ENCODE measurements around the gene OR2H2. TPM values are rescaled to one million over a fixed set of nuclear protein-coding genes. Genes with fewer than 3 reads are reported as not detected.

The OR2H2 gene
- total RNA-seq, 1 donor from 2014 or later = not detected

DNA sequence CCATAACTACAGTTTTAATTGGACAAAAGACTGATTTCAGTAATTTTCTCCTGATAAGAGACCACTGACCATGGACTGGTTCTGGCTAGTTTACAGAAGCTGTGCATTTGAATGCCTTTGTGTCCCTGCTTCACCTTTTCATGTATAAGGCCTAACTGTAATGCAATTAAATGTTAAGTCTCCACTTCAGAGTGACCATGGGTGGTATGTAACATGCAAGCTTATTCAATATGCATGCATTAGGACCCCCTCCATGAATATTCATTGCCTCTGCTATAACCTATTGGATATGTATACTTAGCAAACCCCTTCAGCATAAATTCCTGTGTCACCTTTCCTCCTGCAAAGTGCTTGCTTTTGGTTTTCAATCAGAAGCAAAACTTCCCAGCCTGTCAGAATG lies 27.6 kb upstream of the OR2H2 start:
- Histone ChIP-seq H3K9me3 (ENCODE audit: insufficient read depth, low read depth, low read length) (no peaks in the 10 kb centered on the region), H3K27ac (ENCODE audit: low read depth, low read length) (no peak overlapping the region), H3K4me1 (ENCODE audit: insufficient read depth, low read length) (no peaks in the 10 kb centered on the region), H3K27me3 (ENCODE audit: insufficient read depth, low read length) (peaks cover 18% of the 10 kb centered on the region), H2AFZ (ENCODE audit: low read depth, low read length) (no peak overlapping the region), H3K4me2 (ENCODE audit: low read length) (no peak overlapping the region), H3K4me3 (ENCODE audit: insufficient read depth, low read depth, low read length) (no peak overlapping the region), H3K36me3 (ENCODE audit: insufficient read depth, low read length) (no peaks in the 10 kb centered on the region), H3K79me2 (ENCODE audit: insufficient read depth, low read length) (no peaks in the 10 kb centered on the region), H4K20me1 (ENCODE audit: insufficient read depth, low read length) (no peaks in the 10 kb centered on the region), H3K9ac (ENCODE audit: low read length) (no peak overlapping the region)
- peaks cover 11% of the 10 kb centered on the region for H3K9me3 Mint-ChIP-seq (ENCODE audit: unreplicated experiment)
- DNase-seq (ENCODE audit: low read depth) = no peak
- FAIRE-seq = no peak
- peaks cover 7% of the 10 kb centered on the region for H3K36me3 Mint-ChIP-seq (ENCODE audit: low read depth, unreplicated experiment)
- peaks cover 43% of the 10 kb centered on the region for H3K27me3 Mint-ChIP-seq (ENCODE audit: low read depth, unreplicated experiment)
- peaks cover 18% of the 10 kb centered on the region for H3K4me1 Mint-ChIP-seq (ENCODE audit: low read depth, unreplicated experiment)
- no peak overlapping the region for H3K27ac Mint-ChIP-seq (ENCODE audit: unreplicated experiment)
- H3K4me3 Mint-ChIP-seq (ENCODE audit: unreplicated experiment) = no peak overlapping the region
- TF ChIP-seq EZH2 (IDR thresholded peaks at IDR 0.05; ENCODE audit: insufficient read depth, low read length) (no peak), CTCF (IDR thresholded peaks at IDR 0.05; ENCODE audit: insufficient read depth, low read depth, low read length) (no peak)

DNA sequence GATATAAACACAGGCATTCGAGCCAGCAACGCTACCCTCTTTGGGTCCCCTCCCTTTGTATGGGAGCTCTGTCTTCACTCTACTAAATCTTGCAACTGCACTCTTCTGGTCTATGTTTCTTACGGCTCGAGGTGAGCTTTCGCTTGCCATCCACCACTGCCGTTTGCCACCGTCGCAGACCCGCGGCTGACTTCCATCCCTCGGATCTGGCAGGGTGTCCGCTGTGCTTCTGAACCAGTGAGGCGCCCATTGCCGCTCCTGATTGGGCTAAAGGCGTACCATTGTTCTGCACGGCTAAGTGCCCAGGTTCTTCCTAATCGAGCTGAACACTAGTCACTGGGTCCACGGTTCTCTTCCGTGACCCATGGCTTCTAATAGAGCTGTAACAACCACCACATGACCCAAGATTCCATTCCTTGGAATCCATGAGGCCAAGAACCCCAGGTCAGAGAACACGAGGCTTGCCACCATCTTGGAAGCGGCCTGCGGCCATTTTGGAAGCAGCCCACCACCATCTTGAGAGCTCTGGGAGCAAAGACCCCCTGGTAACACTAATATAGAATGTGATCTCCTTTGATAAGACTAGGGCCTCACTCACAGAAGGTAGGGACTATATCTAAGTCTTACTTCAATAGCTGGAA lies 26.4 kb upstream of the OR2H2 start:
- no peak overlapping the region for H3K9ac ChIP-seq (ENCODE audit: low read length)
- H3K9me3 Mint-ChIP-seq (ENCODE audit: unreplicated experiment) = peaks cover 16% of the 10 kb centered on the region
- H3K4me1 ChIP-seq (ENCODE audit: insufficient read depth, low read length) = no peaks in the 10 kb centered on the region
- DNase-seq (ENCODE audit: low read depth) (no peak), FAIRE-seq (no peak)
- no peaks in the 10 kb centered on the region for H3K9me3 ChIP-seq (ENCODE audit: insufficient read depth, low read depth, low read length)
- peak overlapping the region; percentile 73 for H3K4me3 Mint-ChIP-seq (ENCODE audit: unreplicated experiment)
- H3K27ac ChIP-seq (ENCODE audit: low read depth, low read length) = no peak overlapping the region
- no peak overlapping the region for H3K4me2 ChIP-seq (ENCODE audit: low read length)
- H3K4me1 Mint-ChIP-seq (ENCODE audit: low read depth, unreplicated experiment) = peaks cover 18% of the 10 kb centered on the region
- peaks cover 7% of the 10 kb centered on the region for H3K36me3 Mint-ChIP-seq (ENCODE audit: low read depth, unreplicated experiment)
- no peaks in the 10 kb centered on the region for H3K36me3 ChIP-seq (ENCODE audit: insufficient read depth, low read length)
- no peak overlapping the region for H3K4me3 ChIP-seq (ENCODE audit: insufficient read depth, low read depth, low read length)
- H2AFZ ChIP-seq (ENCODE audit: low read depth, low read length) = no peak overlapping the region
- no peaks in the 10 kb centered on the region for H4K20me1 ChIP-seq (ENCODE audit: insufficient read depth, low read length)
- TF ChIP-seq CTCF (IDR thresholded peaks at IDR 0.05; ENCODE audit: insufficient read depth, low read depth, low read length) (no peak), EZH2 (IDR thresholded peaks at IDR 0.05; ENCODE audit: insufficient read depth, low read length) (no peak)
- peaks cover 31% of the 10 kb centered on the region for H3K27me3 Mint-ChIP-seq (ENCODE audit: low read depth, unreplicated experiment)
- H3K79me2 ChIP-seq (ENCODE audit: insufficient read depth, low read length) = no peaks in the 10 kb centered on the region
- H3K27ac Mint-ChIP-seq (ENCODE audit: unreplicated experiment) = no peak overlapping the region
- peaks cover 12% of the 10 kb centered on the region for H3K27me3 ChIP-seq (ENCODE audit: insufficient read depth, low read length)

DNA sequence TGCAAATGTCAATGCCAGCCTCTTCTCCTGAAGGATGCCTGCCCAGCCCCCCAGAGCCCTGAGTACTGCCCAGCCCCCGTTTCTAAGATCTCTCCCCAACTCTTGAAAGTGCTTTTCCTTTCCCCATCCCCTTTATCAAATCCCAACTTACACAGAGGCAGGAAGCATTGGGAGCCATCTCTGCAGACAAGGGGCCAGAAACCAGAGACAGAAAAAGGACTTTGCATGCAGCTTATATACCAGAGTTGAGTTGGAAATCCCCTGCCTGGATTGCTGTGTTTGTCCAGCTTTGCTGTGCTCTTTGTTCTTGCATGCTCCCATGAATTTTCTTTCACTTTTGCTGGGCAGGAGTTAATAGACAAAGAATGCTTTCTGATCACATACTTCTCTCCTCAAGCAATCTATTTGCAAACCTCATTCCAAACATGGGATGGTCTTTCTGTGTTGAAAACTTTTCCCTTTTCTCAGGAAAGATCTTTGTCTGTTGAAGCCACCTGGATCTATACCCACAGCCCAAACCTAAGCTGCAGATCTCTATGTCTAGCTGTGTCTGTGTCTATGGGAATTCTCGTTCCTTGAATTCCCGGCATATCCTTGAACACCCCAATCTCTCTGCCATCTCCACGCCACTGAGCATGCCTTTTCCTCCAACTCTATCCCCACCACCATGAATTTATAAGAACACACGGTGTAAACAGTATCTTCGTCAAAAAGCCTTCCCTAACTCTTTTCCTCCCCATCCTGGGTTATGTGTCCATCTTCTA lies 25.2 kb upstream of the OR2H2 start, which contains the start of gene UBD:
Gene UBD, minus strand, starts transcription at position 209 of the 764 bp plus-strand sequence. Its CDS starts 31 bp downstream, at position 178.
- H3K79me2 ChIP-seq (ENCODE audit: insufficient read depth, low read length) = no peaks in the 10 kb centered on the region
- Mint-ChIP-seq H3K4me3 (ENCODE audit: unreplicated experiment) (peak within 1 kb of the TSS; percentile 73), H3K4me1 (ENCODE audit: low read depth, unreplicated experiment) (peaks cover 17% of the 10 kb centered on the region), H3K27ac (ENCODE audit: unreplicated experiment) (peak within 1 kb of the TSS; percentile 77), H3K9me3 (ENCODE audit: unreplicated experiment) (peaks cover 10% of the 10 kb centered on the region), H3K27me3 (ENCODE audit: low read depth, unreplicated experiment) (peaks cover 20% of the 10 kb centered on the region), H3K36me3 (ENCODE audit: low read depth, unreplicated experiment) (peaks cover 7% of the 10 kb centered on the region)
- H3K4me1 ChIP-seq (ENCODE audit: insufficient read depth, low read length) = no peaks in the 10 kb centered on the region
- H3K27ac ChIP-seq (ENCODE audit: low read depth, low read length) = no peak within 1 kb of the TSS
- H3K9ac ChIP-seq (ENCODE audit: low read length) = no peak within 1 kb of the TSS
- TF ChIP-seq EZH2 (IDR thresholded peaks at IDR 0.05; ENCODE audit: insufficient read depth, low read length) = no peak
- TF ChIP-seq CTCF (IDR thresholded peaks at IDR 0.05; ENCODE audit: insufficient read depth, low read depth, low read length) = no peak
- no peak within 1 kb of the TSS for H3K4me3 ChIP-seq (ENCODE audit: insufficient read depth, low read depth, low read length)
- H3K9me3 ChIP-seq (ENCODE audit: insufficient read depth, low read depth, low read length) = no peaks in the 10 kb centered on the region
- no peak within 1 kb of the TSS for H2AFZ ChIP-seq (ENCODE audit: low read depth, low read length)
- no peak within 1 kb of the TSS for H3K4me2 ChIP-seq (ENCODE audit: low read length)
- no peaks in the 10 kb centered on the region for H4K20me1 ChIP-seq (ENCODE audit: insufficient read depth, low read length)
- H3K27me3 ChIP-seq (ENCODE audit: insufficient read depth, low read length) = peaks cover 2% of the 10 kb centered on the region
- no peaks in the 10 kb centered on the region for H3K36me3 ChIP-seq (ENCODE audit: insufficient read depth, low read length)
- DNase-seq (ENCODE audit: low read depth) = no peak
- FAIRE-seq = no peak
